Neuronal stem cell (in vitro differentiated cells): ENCODE results near the gene TBC1D22B.
"Not testable (repeated sequence)": the region's sequence is repeated elsewhere in the genome, so short reads cannot be mapped to it uniquely, and the experiment has no call there.

ENCODE experiments used
- DNase-seq: peaks from one replicate; pipeline ENCODE4 v3.0.0-alpha.2; 2013; ENCODE audit warnings: low spot score
- H2AFZ ChIP-seq: one replicate; pipeline ENCODE4 v1.6.1; 2013; ENCODE audit warnings: mild to moderate bottlenecking, low read length, inconsistent platforms
- H2AK5ac ChIP-seq: 2 replicates; pipeline ENCODE4 v1.6.1; 2013; ENCODE audit warnings: low read depth, mild to moderate bottlenecking, inconsistent platforms, low read length, moderate library complexity, mixed read lengths
- H2BK120ac ChIP-seq: 2 replicates; pipeline ENCODE4 v1.6.1; 2013; ENCODE audit warnings: low read depth, mild to moderate bottlenecking, inconsistent platforms, low read length, moderate library complexity, mixed read lengths
- H2BK12ac ChIP-seq: one replicate; pipeline ENCODE4 v1.6.1; 2013; ENCODE audit warnings: low read length, inconsistent platforms
- H2BK15ac ChIP-seq: 2 replicates; pipeline ENCODE4 v1.6.1; 2013; ENCODE audit warnings: mild to moderate bottlenecking, low read length, inconsistent platforms, mixed read lengths
- H2BK5ac ChIP-seq: one replicate; pipeline ENCODE4 v1.6.1; 2013; ENCODE audit warnings: inconsistent platforms, mild to moderate bottlenecking, low read length, moderate library complexity
- H3K14ac ChIP-seq: one replicate; pipeline ENCODE4 v1.6.1; 2013; ENCODE audit warnings: low read length, inconsistent platforms
- H3K18ac ChIP-seq: 2 replicates; pipeline ENCODE4 v1.6.1; 2013; ENCODE audit warnings: low read length, inconsistent platforms
- H3K23ac ChIP-seq: 2 replicates; pipeline ENCODE4 v1.6.1; 2013; ENCODE audit warnings: low read depth, mild to moderate bottlenecking, mixed read lengths, low read length, inconsistent platforms; ENCODE audit not compliant: poor library complexity
- H3K27ac ChIP-seq: replicated peaks from 3 replicates; pipeline ENCODE4 v1.5.1; 2013; ENCODE audit warnings: low read length, inconsistent platforms
- H3K27me3 ChIP-seq, 3 experiments: 2 replicates each; pipeline ENCODE4 v1.6.1; 2013; ENCODE audit warnings: low read length in 3 of 3, mild to moderate bottlenecking in 2 of 3, inconsistent platforms in 1 of 3, low read depth in 1 of 3, mixed read lengths in 1 of 3, moderate library complexity in 1 of 3; ENCODE audit not compliant: control insufficient read depth in 3 of 3, insufficient read depth in 3 of 3
- H3K36me3 ChIP-seq, 2 donors: replicated peaks in 1 of 2; 2 replicates each; pipeline ENCODE4 v1.6.1; 2013; ENCODE audit warnings: low read length in 2 of 2; ENCODE audit not compliant: control insufficient read depth in 2 of 2, insufficient read depth in 2 of 2
- H3K4ac ChIP-seq: 2 replicates; pipeline ENCODE4 v1.6.1; 2013; ENCODE audit warnings: inconsistent platforms, mild to moderate bottlenecking, low read length, moderate library complexity
- H3K4me1 ChIP-seq, 2 donors: 1 replicate in 1 of 2; 2 replicates in 1 of 2; pipeline ENCODE4 v1.6.1; 2013; ENCODE audit warnings: low read length in 2 of 2, low read depth in 1 of 2; ENCODE audit not compliant: control insufficient read depth in 2 of 2, insufficient read depth in 1 of 2
- H3K4me2 ChIP-seq: one replicate; pipeline ENCODE4 v1.6.1; 2013; ENCODE audit warnings: mild to moderate bottlenecking, low read length, inconsistent platforms; ENCODE audit not compliant: insufficient read depth, poor library complexity, severe bottlenecking
- H3K4me3 ChIP-seq, 2 donors: 2 replicates each; pipeline ENCODE4 v1.5.1; 2013; ENCODE audit warnings: low read length in 2 of 2, mild to moderate bottlenecking in 2 of 2, inconsistent platforms in 1 of 2, moderate library complexity in 1 of 2
- H3K79me1 ChIP-seq: one replicate; pipeline ENCODE4 v1.6.1; 2013; ENCODE audit warnings: low read depth, mild to moderate bottlenecking, inconsistent platforms, low read length, moderate library complexity
- H3K9ac ChIP-seq: one replicate; pipeline ENCODE4 v1.6.1; 2013; ENCODE audit warnings: mild to moderate bottlenecking, low read depth, low read length, inconsistent platforms; ENCODE audit not compliant: poor library complexity
- H3K9me3 ChIP-seq, 2 donors: replicated peaks in 1 of 2; 2 replicates each; pipeline versions ENCODE3 to v1.6.1; 2013; ENCODE audit warnings: low read length in 2 of 2, mild to moderate bottlenecking in 2 of 2, inconsistent platforms in 1 of 2, low read depth in 1 of 2, mixed read lengths in 1 of 2, moderate library complexity in 1 of 2; ENCODE audit not compliant: control insufficient read depth in 2 of 2, insufficient read depth in 1 of 2
- H4K8ac ChIP-seq: one replicate; pipeline ENCODE4 v1.6.1; 2013; ENCODE audit warnings: low read depth, mild to moderate bottlenecking, inconsistent platforms, low read length, moderate library complexity
- H4K91ac ChIP-seq: one replicate; pipeline ENCODE4 v1.6.1; 2013; ENCODE audit warnings: low read length, low read depth, mild to moderate bottlenecking, inconsistent platforms; ENCODE audit not compliant: poor library complexity
- WGBS, 2 donors: extraction: QIAGEN DNeasy Blood & Tissue Kit; methylation state at CpG; one replicate each; pipeline ENCODE4 v1.1.7; 2013; ENCODE audit warnings: missing lambda C conversion rate in 2 of 2, mixed read lengths in 1 of 2; ENCODE audit not compliant: insufficient read length in 2 of 2, insufficient replicate concordance in 1 of 2; ENCODE audit errors: extremely low coverage in 2 of 2; 5-methylcytosine and 5-hydroxymethylcytosine counted together

Gene TBC1D22B

GRCh38 chr6:37297637-37298036 is 40.1 kb downstream of the TBC1D22B start:
- not testable (repeated sequence) for H3K23ac ChIP-seq, DNase-seq, H2BK12ac ChIP-seq, H4K91ac ChIP-seq, H2AFZ ChIP-seq, H3K27me3 ChIP-seq, H3K79me1 ChIP-seq, H2BK120ac ChIP-seq, H3K4ac ChIP-seq, H4K8ac ChIP-seq, H2BK15ac ChIP-seq, H3K14ac ChIP-seq, H3K18ac ChIP-seq, H2BK5ac ChIP-seq, H3K4me1 ChIP-seq, H3K9ac ChIP-seq, H2AK5ac ChIP-seq, H3K9me3 ChIP-seq, H3K27ac ChIP-seq, H3K4me2 ChIP-seq, H3K4me3 ChIP-seq
- peaks cover 2 to 67% of the 10 kb centered on the region in 2 donors for H3K36me3 ChIP-seq

GRCh38 chr6:37298958-37299357 is 41.4 kb downstream of the TBC1D22B start:
- H3K18ac ChIP-seq: no peak overlapping the region
- no peak overlapping the region for H3K23ac ChIP-seq
- H2AFZ ChIP-seq: no peak overlapping the region
- H2BK5ac ChIP-seq: no peak overlapping the region
- no peak overlapping the region for H3K9ac ChIP-seq
- H3K14ac ChIP-seq: no peak overlapping the region
- DNase-seq: no peak
- no peak overlapping the region for H2BK120ac ChIP-seq
- H3K4me1 ChIP-seq: no peaks in the 10 kb centered on the region
- peaks cover 0 to 8% of the 10 kb centered on the region in 2 donors for H3K9me3 ChIP-seq
- peaks cover 2 to 69% of the 10 kb centered on the region in 2 donors for H3K36me3 ChIP-seq
- H3K4me3 ChIP-seq: no peak overlapping the region
- no peak overlapping the region for H2BK12ac ChIP-seq
- H3K27me3 ChIP-seq: no peaks in the 10 kb centered on the region
- no peak overlapping the region for H2AK5ac ChIP-seq
- H4K91ac ChIP-seq: no peak overlapping the region
- H3K27ac ChIP-seq: no peak overlapping the region
- no peak overlapping the region for H3K4ac ChIP-seq
- no peak overlapping the region for H4K8ac ChIP-seq
- H3K79me1 ChIP-seq: no peaks in the 10 kb centered on the region
- no peak overlapping the region for H2BK15ac ChIP-seq
- no peak overlapping the region for H3K4me2 ChIP-seq

GRCh38 chr6:37299990-37300389 is 42.4 kb downstream of the TBC1D22B start:
- Histone ChIP-seq H3K4me1 (no peaks in the 10 kb centered on the region), H4K8ac (no peak overlapping the region)
- DNase-seq: no peak

GRCh38 chr6:37302086-37302686 is 44.6 kb downstream of the TBC1D22B start:
- DNase-seq: no peak
- H2BK12ac ChIP-seq: no peak overlapping the region
- no peak overlapping the region for H2BK120ac ChIP-seq
- no peaks in the 10 kb centered on the region for H3K27me3 ChIP-seq
- no peak overlapping the region for H3K14ac ChIP-seq
- no peak overlapping the region for H3K23ac ChIP-seq
- H3K9me3 ChIP-seq: peaks cover 0 to 2% of the 10 kb centered on the region in 2 donors
- no peaks in the 10 kb centered on the region for H3K79me1 ChIP-seq
- H3K9ac ChIP-seq: no peak overlapping the region
- H3K36me3 ChIP-seq: peaks cover 5 to 56% of the 10 kb centered on the region in 2 donors
- no peaks in the 10 kb centered on the region for H3K4me1 ChIP-seq
- WGBS, 2 donors: no CpG with 5 or more reads among the region's 1 CpG
- H4K91ac ChIP-seq: no peak overlapping the region
- H3K4me2 ChIP-seq: no peak overlapping the region
- no peak overlapping the region for H2BK5ac ChIP-seq
- no peak overlapping the region for H2AFZ ChIP-seq
- H2BK15ac ChIP-seq: no peak overlapping the region
- H3K4me3 ChIP-seq: no peak overlapping the region
- no peak overlapping the region for H2AK5ac ChIP-seq
- H4K8ac ChIP-seq: no peak overlapping the region
- H3K18ac ChIP-seq: no peak overlapping the region
- no peak overlapping the region for H3K27ac ChIP-seq
- H3K4ac ChIP-seq: no peak overlapping the region

More at GRCh38 chr6:37299990-37300389, 42.4 kb downstream of the TBC1D22B start:
- no peaks in the 10 kb centered on the region for H3K27me3 ChIP-seq
- no peak overlapping the region for H3K18ac ChIP-seq
- no peak overlapping the region for H3K9ac ChIP-seq
- H3K27ac ChIP-seq: no peak overlapping the region
- H3K4ac ChIP-seq: no peak overlapping the region
- no peak overlapping the region for H2BK5ac ChIP-seq
- H2BK12ac ChIP-seq: no peak overlapping the region
- no peak overlapping the region for H2AK5ac ChIP-seq
- no peak overlapping the region for H3K14ac ChIP-seq
- H2AFZ ChIP-seq: no peak overlapping the region
- H3K36me3 ChIP-seq: peaks cover 4 to 69% of the 10 kb centered on the region in 2 donors
- WGBS, 2 donors: 100% methylated on average over 1 of the region's 4 CpGs; no CpG with 5 or more reads in 1 of the 2 donors
- H4K91ac ChIP-seq: no peak overlapping the region
- peaks cover 0 to 5% of the 10 kb centered on the region in 2 donors for H3K9me3 ChIP-seq
- no peak overlapping the region for H3K4me3 ChIP-seq
- H3K79me1 ChIP-seq: no peaks in the 10 kb centered on the region
- H2BK15ac ChIP-seq: no peak overlapping the region
- no peak overlapping the region for H3K4me2 ChIP-seq
- H2BK120ac ChIP-seq: no peak overlapping the region
- no peak overlapping the region for H3K23ac ChIP-seq
